ENCODE data around the gene SGPL1. TPM values are rescaled to one million over a fixed set of nuclear protein-coding genes. Genes with fewer than 3 reads are reported as not detected.

The SGPL1 gene
- total RNA-seq, 6 experiments from 2014 or later: 33.2 to 50.1 (median 38.0) TPM

DNA sequence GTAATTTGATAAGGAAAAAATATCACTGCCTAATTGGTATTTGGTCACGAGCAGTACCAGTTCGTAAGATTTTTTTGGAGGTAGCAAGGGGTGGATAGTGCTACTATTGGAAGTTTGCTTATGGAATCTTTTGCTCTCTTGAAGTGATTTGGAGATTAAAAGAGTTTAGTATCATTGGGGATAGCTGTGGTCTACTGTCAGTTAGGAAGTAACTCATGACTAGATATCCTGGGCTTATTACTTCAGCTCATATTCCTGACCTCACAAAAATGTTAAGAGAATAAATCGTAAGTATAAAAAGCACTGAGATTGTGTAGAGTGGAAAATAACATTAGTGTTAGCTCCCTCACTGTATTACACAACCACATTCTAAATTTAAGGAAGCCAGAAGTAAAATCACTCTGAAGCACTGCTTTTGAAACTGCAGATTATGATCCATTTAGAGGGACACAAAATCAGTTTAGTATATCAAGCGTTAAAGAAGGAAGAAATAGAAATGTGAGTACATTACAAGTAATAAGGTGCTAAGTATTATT lies 22.6 kb downstream of the SGPL1 start:
- H3K36me3 ChIP-seq: no peaks in the 10 kb centered on the region
- H3K4me1 ChIP-seq: peaks cover 0 to 36% (median 13%) of the 10 kb centered on the region in 4 donors
- H3K9me3 ChIP-seq: no peaks in the 10 kb centered on the region
- no peak overlapping the region for H3K4me3 ChIP-seq
- no peaks in the 10 kb centered on the region for H3K27me3 ChIP-seq
- H3K27ac ChIP-seq: no peak overlapping the region
- intact Hi-C loops (cut with DNase I): no loop called here
- DNase-seq (no peak), ATAC-seq (no peak)
- 59% methylated on average over 4 of the region's 4 CpGs for WGBS (ENCODE audit: insufficient coverage, low coverage, low lambda C conversion rate, missing lambda C conversion rate)
- no peak for TF ChIP-seq POLR2A (IDR thresholded peaks at IDR 0.05)
- TF ChIP-seq CTCF (IDR thresholded peaks at IDR 0.05): no peak

DNA sequence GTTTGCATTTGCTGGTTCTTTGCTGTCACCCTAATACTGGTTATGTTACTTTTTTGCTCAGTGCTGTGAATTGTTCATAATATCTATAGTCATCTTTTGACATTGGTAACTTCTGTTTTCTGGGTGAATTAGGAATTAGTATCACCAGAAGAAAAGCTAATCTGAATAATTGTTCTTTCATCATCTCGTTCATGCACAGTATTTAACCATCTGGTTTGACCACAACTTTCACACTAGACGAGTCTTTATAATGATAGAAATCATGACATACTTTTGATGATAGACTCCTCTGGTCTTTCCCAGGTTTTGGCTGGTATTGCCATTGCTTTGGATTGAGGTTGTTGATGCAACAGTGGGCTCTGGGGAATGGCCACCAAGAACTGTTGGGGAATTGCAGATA lies 25.1 kb downstream of the SGPL1 start:
- ATAC-seq (no peak), DNase-seq (no peak)
- Histone ChIP-seq H3K4me1 (peaks cover 0 to 25% (median 10%) of the 10 kb centered on the region in 4 donors), H3K27ac (no peak overlapping the region), H3K36me3 (peaks cover 0 to 12% (median 0%) of the 10 kb centered on the region in 4 donors), H3K4me3 (no peak overlapping the region), H3K27me3 (no peaks in the 10 kb centered on the region), H3K9me3 (no peaks in the 10 kb centered on the region)
- intact Hi-C loops (cut with DNase I): no loop called here
- WGBS (ENCODE audit: insufficient coverage, low coverage, low lambda C conversion rate, missing lambda C conversion rate): 75% methylated on average over 2 of the region's 2 CpGs
- TF ChIP-seq POLR2A (IDR thresholded peaks at IDR 0.05) (no peak), CTCF (IDR thresholded peaks at IDR 0.05) (no peak)

GRCh38 chr10:70843333-70843732 lies 27.6 kb downstream of the SGPL1 start:
- intact Hi-C loops (cut with DNase I): no loop called here
- TF ChIP-seq POLR2A (IDR thresholded peaks at IDR 0.05) (no peak), CTCF (IDR thresholded peaks at IDR 0.05) (no peak)
- Histone ChIP-seq H3K4me1 (peaks cover 0 to 10% (median 5%) of the 10 kb centered on the region in 4 donors), H3K4me3 (no peak overlapping the region), H3K36me3 (peaks cover 0 to 19% (median 0%) of the 10 kb centered on the region in 4 donors), H3K27me3 (no peaks in the 10 kb centered on the region), H3K27ac (no peak overlapping the region), H3K9me3 (no peaks in the 10 kb centered on the region)
- 60% methylated on average over 2 of the region's 2 CpGs for WGBS (ENCODE audit: insufficient coverage, low coverage, low lambda C conversion rate, missing lambda C conversion rate)
- DNase-seq (no peak), ATAC-seq (no peak)

- Histone ChIP-seq H3K27me3 (no peaks in the 10 kb centered on the region), H3K27ac (no peak overlapping the region), H3K36me3 (peaks cover 0 to 19% (median 0%) of the 10 kb centered on the region in 4 donors), H3K4me3 (no peak overlapping the region), H3K4me1 (peaks cover 0 to 10% (median 5%) of the 10 kb centered on the region in 4 donors), H3K9me3 (no peaks in the 10 kb centered on the region)
- ATAC-seq (no peak), DNase-seq (no peak)
- TF ChIP-seq CTCF (IDR thresholded peaks at IDR 0.05) (no peak), POLR2A (IDR thresholded peaks at IDR 0.05) (no peak)
- WGBS (ENCODE audit: insufficient coverage, low coverage, low lambda C conversion rate, missing lambda C conversion rate): 81% methylated on average over 2 of the region's 2 CpGs
- intact Hi-C loops (cut with DNase I): no loop called here
Measured at GRCh38 chr10:70843776-70844489, 28.2 kb downstream of the SGPL1 start.
